BLaER1 (cell line): ENCODE data around the gene TENM3.

Experiments
- H3K27ac ChIP-seq: shearing (Covaris generic); formaldehyde crosslinking; 2 replicates; pipeline ENCODE4 v1.8.1; 2022
- H3K27me3 ChIP-seq: shearing (Covaris generic); formaldehyde crosslinking; 2 replicates; pipeline ENCODE4 v1.8.1; 2022
- H3K36me3 ChIP-seq: shearing (Covaris generic); formaldehyde crosslinking; 2 replicates; pipeline ENCODE4 v1.8.1; 2022
- H3K4me1 ChIP-seq: shearing (Covaris generic); formaldehyde crosslinking; 2 replicates; pipeline ENCODE4 v1.8.1; 2022
- H3K4me2 ChIP-seq: shearing (Covaris generic); formaldehyde crosslinking; 2 replicates; pipeline ENCODE4 v1.8.1; 2022
- H3K4me3 ChIP-seq: shearing (Covaris generic); formaldehyde crosslinking; 2 replicates; pipeline ENCODE4 v1.8.1; 2022
- H3K9ac ChIP-seq: shearing (Covaris generic); formaldehyde crosslinking; 2 replicates; pipeline ENCODE4 v1.8.1; 2022
- H3K9me3 ChIP-seq: shearing (Covaris generic); formaldehyde crosslinking; 2 replicates; pipeline ENCODE4 v1.8.1; 2022
- H4K20me1 ChIP-seq: shearing (Covaris generic); formaldehyde crosslinking; 2 replicates; pipeline ENCODE4 v1.8.1; 2022
- Cebpa-rat ChIP-seq: shearing (Covaris generic); IDR thresholded peaks from 2 replicates; pipeline ENCODE4 v1.8.1; 2022

The TENM3 gene

GRCh38 chr4:182704948-182705347 is 461.7 kb downstream of the TENM3 start:
- no peak overlapping the region for H3K4me2 ChIP-seq
- no peaks in the 10 kb centered on the region for H3K4me1 ChIP-seq
- TF ChIP-seq Cebpa-rat, result no peak
- no peaks in the 10 kb centered on the region for H3K27me3 ChIP-seq
- H3K9me3 ChIP-seq, result no peaks in the 10 kb centered on the region
- no peaks in the 10 kb centered on the region for H3K36me3 ChIP-seq
- H3K9ac ChIP-seq, result no peak overlapping the region
- H4K20me1 ChIP-seq, result no peaks in the 10 kb centered on the region
- H3K4me3 ChIP-seq, result no peak overlapping the region
- no peak overlapping the region for H3K27ac ChIP-seq

GRCh38 chr4:182705389-182705788 is 462.2 kb downstream of the TENM3 start:
- H3K4me3 ChIP-seq, result no peak overlapping the region
- H3K36me3 ChIP-seq, result no peaks in the 10 kb centered on the region
- H4K20me1 ChIP-seq, result no peaks in the 10 kb centered on the region
- no peak overlapping the region for H3K27ac ChIP-seq
- H3K27me3 ChIP-seq, result no peaks in the 10 kb centered on the region
- no peak overlapping the region for H3K4me2 ChIP-seq
- H3K4me1 ChIP-seq, result no peaks in the 10 kb centered on the region
- no peak for TF ChIP-seq Cebpa-rat
- H3K9ac ChIP-seq, result no peak overlapping the region
- no peaks in the 10 kb centered on the region for H3K9me3 ChIP-seq

GRCh38 chr4:182711211-182711610 is 468.0 kb downstream of the TENM3 start:
- Histone ChIP-seq H3K27ac (no peak overlapping the region), H3K9ac (no peak overlapping the region), H3K9me3 (no peaks in the 10 kb centered on the region), H3K36me3 (no peaks in the 10 kb centered on the region), H3K27me3 (no peaks in the 10 kb centered on the region), H3K4me1 (no peaks in the 10 kb centered on the region), H3K4me3 (no peak overlapping the region), H3K4me2 (no peak overlapping the region), H4K20me1 (no peaks in the 10 kb centered on the region)
- no peak for TF ChIP-seq Cebpa-rat

- Histone ChIP-seq H3K4me2 (no peak overlapping the region), H3K9ac (no peak overlapping the region), H3K36me3 (no peaks in the 10 kb centered on the region), H3K27me3 (no peaks in the 10 kb centered on the region), H4K20me1 (no peaks in the 10 kb centered on the region), H3K4me1 (no peaks in the 10 kb centered on the region), H3K27ac (no peak overlapping the region), H3K9me3 (no peaks in the 10 kb centered on the region), H3K4me3 (no peak overlapping the region)
- no peak for TF ChIP-seq Cebpa-rat
Observed at GRCh38 chr4:182715548-182715947, 472.3 kb downstream of the TENM3 start.

- no peak for TF ChIP-seq Cebpa-rat
- H3K4me2 ChIP-seq, result no peak overlapping the region
- no peak overlapping the region for H3K9ac ChIP-seq
- H4K20me1 ChIP-seq, result no peaks in the 10 kb centered on the region
- H3K4me3 ChIP-seq, result no peak overlapping the region
- no peaks in the 10 kb centered on the region for H3K9me3 ChIP-seq
- H3K27me3 ChIP-seq, result no peaks in the 10 kb centered on the region
- H3K27ac ChIP-seq, result no peak overlapping the region
- H3K36me3 ChIP-seq, result no peaks in the 10 kb centered on the region
- no peaks in the 10 kb centered on the region for H3K4me1 ChIP-seq
Observed at GRCh38 chr4:182716192-182716591, 473.0 kb downstream of the TENM3 start.

GRCh38 chr4:182717788-182718583 is 474.8 kb downstream of the TENM3 start:
- no peak overlapping the region for H3K4me2 ChIP-seq

GRCh38 chr4:182724414-182724813 is 481.2 kb downstream of the TENM3 start:
- no peaks in the 10 kb centered on the region for H3K36me3 ChIP-seq
- no peak overlapping the region for H3K4me2 ChIP-seq

More at GRCh38 chr4:182717788-182718583, 474.8 kb downstream of the TENM3 start:
- Histone ChIP-seq H3K9ac (no peak overlapping the region), H3K4me1 (no peaks in the 10 kb centered on the region), H3K36me3 (no peaks in the 10 kb centered on the region), H3K27me3 (no peaks in the 10 kb centered on the region), H3K4me3 (no peak overlapping the region), H3K27ac (no peak overlapping the region), H3K9me3 (no peaks in the 10 kb centered on the region), H4K20me1 (no peaks in the 10 kb centered on the region)
- no peak for TF ChIP-seq Cebpa-rat

GRCh38 chr4:182729516-182729915 is 486.3 kb downstream of the TENM3 start:
- TF ChIP-seq Cebpa-rat, result no peak
- H3K36me3 ChIP-seq, result no peaks in the 10 kb centered on the region; the same call in 1 of the 2 replicates

More at GRCh38 chr4:182724414-182724813, 481.2 kb downstream of the TENM3 start:
- H3K4me1 ChIP-seq, result no peaks in the 10 kb centered on the region
- H3K9me3 ChIP-seq, result no peaks in the 10 kb centered on the region
- H3K27ac ChIP-seq, result no peak overlapping the region
- no peaks in the 10 kb centered on the region for H4K20me1 ChIP-seq
- no peak overlapping the region for H3K4me3 ChIP-seq
- TF ChIP-seq Cebpa-rat, result no peak
- H3K27me3 ChIP-seq, result no peaks in the 10 kb centered on the region
- H3K9ac ChIP-seq, result no peak overlapping the region

GRCh38 chr4:182730791-182731190 is 487.6 kb downstream of the TENM3 start:
- H4K20me1 ChIP-seq, result no peaks in the 10 kb centered on the region
- no peak overlapping the region for H3K4me3 ChIP-seq
- no peak overlapping the region for H3K4me2 ChIP-seq
- H3K9me3 ChIP-seq, result no peaks in the 10 kb centered on the region
- H3K4me1 ChIP-seq, result no peaks in the 10 kb centered on the region
- no peaks in the 10 kb centered on the region for H3K27me3 ChIP-seq
- no peak overlapping the region for H3K27ac ChIP-seq
- no peaks in the 10 kb centered on the region; the same call in 1 of the 2 replicates for H3K36me3 ChIP-seq
- no peak overlapping the region for H3K9ac ChIP-seq
- no peak for TF ChIP-seq Cebpa-rat

More at GRCh38 chr4:182729516-182729915, 486.3 kb downstream of the TENM3 start:
- Histone ChIP-seq H4K20me1 (no peaks in the 10 kb centered on the region), H3K4me3 (no peak overlapping the region), H3K4me2 (no peak overlapping the region), H3K27me3 (no peaks in the 10 kb centered on the region), H3K4me1 (no peaks in the 10 kb centered on the region), H3K9me3 (no peaks in the 10 kb centered on the region), H3K9ac (no peak overlapping the region), H3K27ac (no peak overlapping the region)

- no peak overlapping the region for H3K9ac ChIP-seq
- H3K4me2 ChIP-seq, result no peak overlapping the region
- no peaks in the 10 kb centered on the region for H3K4me1 ChIP-seq
- no peak for TF ChIP-seq Cebpa-rat
- no peak overlapping the region for H3K4me3 ChIP-seq
- no peaks in the 10 kb centered on the region; the same call in 1 of the 2 replicates for H3K36me3 ChIP-seq
- H3K27ac ChIP-seq, result no peak overlapping the region
- H4K20me1 ChIP-seq, result no peaks in the 10 kb centered on the region
- H3K9me3 ChIP-seq, result no peaks in the 10 kb centered on the region
- H3K27me3 ChIP-seq, result no peaks in the 10 kb centered on the region
Observed at GRCh38 chr4:182736207-182736606, 493.0 kb downstream of the TENM3 start.
